K562 (cell line): ENCODE results near the gene TMC8. TPM values are rescaled to one million over a fixed set of nuclear protein-coding genes. Genes with fewer than 3 reads are reported as not detected.

ENCODE experiments used
- CHD7 ChIP-seq: fragments of 200-600 bp; sonication (generic); IDR thresholded peaks from one replicate; pipeline ENCODE4 v1.6.1; 2012; ENCODE audit warnings: mild to moderate bottlenecking, low read depth, low read length, inconsistent platforms
- FUS ChIP-seq: fragments of 200-400 bp; formaldehyde crosslinking; optimal IDR thresholded peaks from 2 replicates; pipeline ENCODE3; 2017; ENCODE audit warnings: low read depth, low read length
- SAP30 ChIP-seq: fragments of 200-600 bp; sonication (generic); IDR thresholded peaks from 2 replicates; pipeline ENCODE4 v1.6.1; 2012; ENCODE audit warnings: borderline replicate concordance, low read depth, mild to moderate bottlenecking, moderate library complexity, low read length, control low read depth, inconsistent platforms; ENCODE audit not compliant: insufficient read depth, poor library complexity, severe bottlenecking
- TEAD4 ChIP-seq, 2 experiments: sonication (generic) in 1 of 2; formaldehyde crosslinking in 1 of 2; IDR thresholded peaks; 2 replicates each; pipeline versions ENCODE4 v1.6.1 to v1.8.0; 2012 to 2022; ENCODE audit warnings: borderline replicate concordance in 1 of 2, inconsistent platforms in 1 of 2, low read length in 1 of 2, mild to moderate bottlenecking in 1 of 2, missing genetic modification reagents in 1 of 2
- ZNF133 ChIP-seq: fragments of 250-450 bp; sonication (Bioruptor Pico); IDR thresholded peaks from 2 replicates; pipeline ENCODE4 v1.4.0; 2020; ENCODE audit warnings: mild to moderate bottlenecking
- ZNF175 ChIP-seq: fragments of 200-800 bp; sonication (Bioruptor generic); IDR thresholded peaks from 2 replicates; pipeline ENCODE4 v1.6.1; 2016; ENCODE audit warnings: low read depth, mild to moderate bottlenecking, missing genetic modification characterization, missing compliant biosample characterization
- polyA plus RNA-seq, 8 experiments: library from polyadenylated mRNA; depleted of rRNA in 4 of 8; stranded (reverse) in 5 of 8; unstranded in 3 of 8; fragments of >200 nt; fragmentation: Nextera tagmentation in 2 of 8; fragmentation: Illumina TruSeq in 1 of 8; extraction: Ambion mirVana in 2 of 8; extraction: Trizol in 1 of 8; gene quantifications; 2 replicates each; pipeline versions ENCODE4 v1.2.1 to v1.2.3, GENCODE V29; 2011 to 2014; ENCODE audit warnings: inconsistent platforms in 1 of 8, missing spikeins in 1 of 8
- total RNA-seq, 7 experiments: library from RNA; depleted of rRNA in 6 of 7; stranded (reverse); fragments of >200 nt in 6 of 7; fragmentation: Illumina TruSeq in 2 of 7; extraction: Trizol in 2 of 7; gene quantifications; 2 replicates each; pipeline versions ENCODE4 v1.2.1 to v1.2.3, GENCODE V29; 2011 to 2021; ENCODE audit warnings: low replicate concordance in 1 of 7

TMC8 gene
- total and polyA plus RNA-seq, 9 of the 15 experiments (the other 6 are each of a cell fraction or from before 2014, with no cell fraction given): 0.13 to 10.9 (median 2.8) TPM

- TF ChIP-seq CHD7 (no peak), ZNF133 (no peak), FUS (no peak), ZNF175 (CRISPR knock-in tag) (no peak), SAP30 (peak; percentile 13), TEAD4 (IDR thresholded peaks at IDR 0.05; ENCODE audit: low read length) (peak; percentile 38; the same call in 1 of the 2 replicates), TEAD4 (CRISPR knock-in tag; IDR thresholded peaks at IDR 0.05; ENCODE audit: borderline replicate concordance) (peak; percentile 61; the same call in 1 of the 2 replicates)
Measured at GRCh38 chr17:78137392-78138203, 7.0 kb downstream of the TMC8 start (continued).
